Camera-type eye (tissue), 1 donor: Measurements from ENCODE around the gene CHMP4B. TPM values are rescaled to one million over a fixed set of nuclear protein-coding genes. Genes with fewer than 3 reads are reported as not detected.

ENCODE experiments used
- total RNA-seq: library from RNA; depleted of rRNA; stranded (reverse); fragments of >200 nt; gene quantifications from one replicate; pipeline ENCODE4 v1.2.3, GENCODE V29; 2014

CHMP4B gene, protein sequence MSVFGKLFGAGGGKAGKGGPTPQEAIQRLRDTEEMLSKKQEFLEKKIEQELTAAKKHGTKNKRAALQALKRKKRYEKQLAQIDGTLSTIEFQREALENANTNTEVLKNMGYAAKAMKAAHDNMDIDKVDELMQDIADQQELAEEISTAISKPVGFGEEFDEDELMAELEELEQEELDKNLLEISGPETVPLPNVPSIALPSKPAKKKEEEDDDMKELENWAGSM
- 75.4 TPM for total RNA-seq

DNA sequence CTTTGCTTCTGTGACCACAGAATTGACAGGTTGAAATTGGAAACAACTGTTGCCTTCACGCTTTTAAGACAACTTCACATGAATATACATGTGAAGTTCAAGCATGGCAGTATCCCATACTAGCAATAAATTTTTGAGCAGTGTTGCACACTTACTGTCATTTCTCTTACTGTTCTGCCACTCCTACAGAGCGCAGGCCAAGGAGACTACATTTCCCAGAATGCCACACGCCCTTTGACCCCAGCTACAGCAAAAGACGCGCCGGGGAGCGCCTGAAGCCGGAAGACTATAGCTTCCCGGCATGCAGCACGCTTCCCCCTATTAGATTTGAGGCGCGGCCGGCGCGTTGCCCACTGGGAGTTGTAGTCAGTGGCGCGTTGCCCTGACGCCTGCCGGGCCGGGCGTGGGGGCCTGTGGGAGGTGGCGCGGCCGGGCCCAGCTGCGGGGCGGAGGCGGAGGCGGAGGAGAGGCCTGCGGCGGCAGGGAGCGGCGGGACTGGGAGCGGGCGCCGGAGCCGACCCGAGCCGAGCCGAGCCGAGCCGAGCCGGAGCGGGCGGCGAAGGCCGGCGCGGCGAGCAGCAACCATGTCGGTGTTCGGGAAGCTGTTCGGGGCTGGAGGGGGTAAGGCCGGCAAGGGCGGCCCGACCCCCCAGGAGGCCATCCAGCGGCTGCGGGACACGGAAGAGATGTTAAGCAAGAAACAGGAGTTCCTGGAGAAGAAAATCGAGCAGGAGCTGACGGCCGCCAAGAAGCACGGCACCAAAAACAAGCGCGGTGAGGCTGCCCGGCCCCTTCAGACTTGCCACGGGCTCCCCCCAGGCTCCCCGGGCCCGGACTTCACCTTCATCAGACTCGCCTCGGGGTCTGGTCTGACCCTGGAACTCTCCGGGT, at the start of gene CHMP4B:
Gene CHMP4B (plus strand): TSS at position 464 of the 891 bp plus-strand sequence. CDS start 121 bp downstream, at position 585.

Other genes starting within 250 kb of the CHMP4B start
- gene C20orf144, start 149.0 kb upstream of the CHMP4B start, total RNA-seq, result 0.22 TPM
- 0.49 TPM for gene ACTL10, start 144.4 kb upstream of the CHMP4B start, total RNA-seq
- gene NECAB3, start 136.9 kb upstream of the CHMP4B start, total RNA-seq, result 44.3 TPM
- 11.6 TPM for gene E2F1, start 125.0 kb upstream of the CHMP4B start, total RNA-seq
- gene PXMP4, start 91.0 kb upstream of the CHMP4B start, total RNA-seq, result 14.6 TPM
- 2.2 TPM for gene ZNF341, start 79.4 kb upstream of the CHMP4B start, total RNA-seq
- 78.5 TPM for gene RALY, start 182.6 kb downstream of the CHMP4B start, total RNA-seq